ENCODE measurements around the gene ATP5PD. TPM values are rescaled to one million over a fixed set of nuclear protein-coding genes. Genes with fewer than 3 reads are reported as not detected.

ATP5PD gene
- total and polyA plus RNA-seq, 2 of the 13 experiments (the other 11 are each of a cell fraction or from before 2014, with no cell fraction given), result 158 to 428 TPM

DNA sequence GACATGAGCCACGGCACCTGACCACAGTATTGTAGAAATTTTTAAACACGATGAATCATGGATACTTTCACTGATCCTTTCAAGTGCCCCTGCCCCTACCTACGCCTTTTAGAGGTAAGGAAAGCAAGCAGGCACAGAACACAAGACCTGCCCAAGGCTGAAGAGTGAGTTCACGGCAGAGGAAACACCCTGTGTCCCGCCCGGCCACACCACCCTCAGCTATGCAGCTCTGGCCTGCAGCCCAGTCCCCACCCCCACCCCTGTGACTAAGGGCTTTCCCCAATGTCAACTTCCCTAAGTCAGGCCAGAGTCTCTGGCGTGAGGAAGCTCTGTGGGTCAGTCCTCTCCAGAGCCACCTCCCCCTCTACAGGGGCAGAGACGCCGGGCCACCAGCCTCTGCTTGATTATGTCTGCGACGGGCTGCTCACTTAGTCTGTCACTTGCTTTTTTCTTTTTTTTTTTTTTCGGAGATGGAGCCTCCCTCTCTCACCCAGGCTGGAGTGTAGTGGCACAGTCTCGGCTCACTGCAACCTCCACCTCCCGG, 49.4 kb upstream of the ATP5PD start (continued):
- no peak for TF ChIP-seq RELA (CRISPR knock-in tag; IDR thresholded peaks at IDR 0.05)
- no peak for TF ChIP-seq ZNF83 (CRISPR knock-in tag; IDR thresholded peaks at IDR 0.05; ENCODE audit: borderline replicate concordance)
- TF ChIP-seq ZNF891 (CRISPR knock-in tag; IDR thresholded peaks at IDR 0.05), result no peak
- TF ChIP-seq ZNF883 (CRISPR knock-in tag; IDR thresholded peaks at IDR 0.05; ENCODE audit: not compliant biosample characterization), result no peak
- peak; percentile 91 for TF ChIP-seq HMG20A (CRISPR knock-in tag; IDR thresholded peaks at IDR 0.05; ENCODE audit: borderline replicate concordance)
- no peak for TF ChIP-seq TCF7 (IDR thresholded peaks at IDR 0.05; ENCODE audit: low read depth)
- no peak for TF ChIP-seq ZNF569 (CRISPR knock-in tag; IDR thresholded peaks at IDR 0.05; ENCODE audit: borderline replicate concordance)
- TF ChIP-seq, protein P1, sequence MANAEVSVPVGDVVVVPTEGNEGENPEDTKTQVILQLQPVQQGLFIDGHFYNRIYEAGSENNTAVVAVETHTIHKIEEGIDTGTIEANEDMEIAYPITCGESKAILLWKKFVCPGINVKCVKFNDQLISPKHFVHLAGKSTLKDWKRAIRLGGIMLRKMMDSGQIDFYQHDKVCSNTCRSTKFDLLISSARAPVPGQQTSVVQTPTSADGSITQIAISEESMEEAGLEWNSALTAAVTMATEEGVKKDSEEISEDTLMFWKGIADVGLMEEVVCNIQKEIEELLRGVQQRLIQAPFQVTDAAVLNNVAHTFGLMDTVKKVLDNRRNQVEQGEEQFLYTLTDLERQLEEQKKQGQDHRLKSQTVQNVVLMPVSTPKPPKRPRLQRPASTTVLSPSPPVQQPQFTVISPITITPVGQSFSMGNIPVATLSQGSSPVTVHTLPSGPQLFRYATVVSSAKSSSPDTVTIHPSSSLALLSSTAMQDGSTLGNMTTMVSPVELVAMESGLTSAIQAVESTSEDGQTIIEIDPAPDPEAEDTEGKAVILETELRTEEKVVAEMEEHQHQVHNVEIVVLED (CRISPR knock-in tag; IDR thresholded peaks at IDR 0.05; ENCODE audit: borderline replicate concordance), result 0 out of 2 replicates have a peak, but pooled peaks have one; percentile 31
- TF ChIP-seq NFIB (CRISPR knock-in tag; IDR thresholded peaks at IDR 0.05; ENCODE audit: borderline replicate concordance), result no peak
- no peak for TF ChIP-seq ZNF564 (CRISPR knock-in tag; IDR thresholded peaks at IDR 0.05)
- TF ChIP-seq ZNF496 (CRISPR knock-in tag; IDR thresholded peaks at IDR 0.05; ENCODE audit: insufficient replicate concordance), result no peak
- TF ChIP-seq MAFF (IDR thresholded peaks at IDR 0.05; ENCODE audit: low read depth, low read length), result peak; percentile 57; the same call in 1 of the 2 replicates
- no peak for TF ChIP-seq ZNF354B (CRISPR knock-in tag; IDR thresholded peaks at IDR 0.05)
- no peak for TF ChIP-seq ZNF430 (CRISPR knock-in tag; IDR thresholded peaks at IDR 0.05)
- TF ChIP-seq ZNF230 (CRISPR knock-in tag; IDR thresholded peaks at IDR 0.05), result no peak
- TF ChIP-seq SCMH1 (CRISPR knock-in tag; IDR thresholded peaks at IDR 0.05; ENCODE audit: borderline replicate concordance), result no peak
- no peak for TF ChIP-seq KMT2A (CRISPR knock-in tag; IDR thresholded peaks at IDR 0.05)
- no peak for TF ChIP-seq ZNF224 (CRISPR knock-in tag; IDR thresholded peaks at IDR 0.05)
- TF ChIP-seq ZNF367 (CRISPR knock-in tag; IDR thresholded peaks at IDR 0.05; ENCODE audit: borderline replicate concordance), result no peak
- TF ChIP-seq, protein P2, sequence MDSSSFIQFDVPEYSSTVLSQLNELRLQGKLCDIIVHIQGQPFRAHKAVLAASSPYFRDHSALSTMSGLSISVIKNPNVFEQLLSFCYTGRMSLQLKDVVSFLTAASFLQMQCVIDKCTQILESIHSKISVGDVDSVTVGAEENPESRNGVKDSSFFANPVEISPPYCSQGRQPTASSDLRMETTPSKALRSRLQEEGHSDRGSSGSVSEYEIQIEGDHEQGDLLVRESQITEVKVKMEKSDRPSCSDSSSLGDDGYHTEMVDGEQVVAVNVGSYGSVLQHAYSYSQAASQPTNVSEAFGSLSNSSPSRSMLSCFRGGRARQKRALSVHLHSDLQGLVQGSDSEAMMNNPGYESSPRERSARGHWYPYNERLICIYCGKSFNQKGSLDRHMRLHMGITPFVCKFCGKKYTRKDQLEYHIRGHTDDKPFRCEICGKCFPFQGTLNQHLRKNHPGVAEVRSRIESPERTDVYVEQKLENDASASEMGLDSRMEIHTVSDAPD (CRISPR knock-in tag; IDR thresholded peaks at IDR 0.05), result no peak
- TF ChIP-seq, protein P3, sequence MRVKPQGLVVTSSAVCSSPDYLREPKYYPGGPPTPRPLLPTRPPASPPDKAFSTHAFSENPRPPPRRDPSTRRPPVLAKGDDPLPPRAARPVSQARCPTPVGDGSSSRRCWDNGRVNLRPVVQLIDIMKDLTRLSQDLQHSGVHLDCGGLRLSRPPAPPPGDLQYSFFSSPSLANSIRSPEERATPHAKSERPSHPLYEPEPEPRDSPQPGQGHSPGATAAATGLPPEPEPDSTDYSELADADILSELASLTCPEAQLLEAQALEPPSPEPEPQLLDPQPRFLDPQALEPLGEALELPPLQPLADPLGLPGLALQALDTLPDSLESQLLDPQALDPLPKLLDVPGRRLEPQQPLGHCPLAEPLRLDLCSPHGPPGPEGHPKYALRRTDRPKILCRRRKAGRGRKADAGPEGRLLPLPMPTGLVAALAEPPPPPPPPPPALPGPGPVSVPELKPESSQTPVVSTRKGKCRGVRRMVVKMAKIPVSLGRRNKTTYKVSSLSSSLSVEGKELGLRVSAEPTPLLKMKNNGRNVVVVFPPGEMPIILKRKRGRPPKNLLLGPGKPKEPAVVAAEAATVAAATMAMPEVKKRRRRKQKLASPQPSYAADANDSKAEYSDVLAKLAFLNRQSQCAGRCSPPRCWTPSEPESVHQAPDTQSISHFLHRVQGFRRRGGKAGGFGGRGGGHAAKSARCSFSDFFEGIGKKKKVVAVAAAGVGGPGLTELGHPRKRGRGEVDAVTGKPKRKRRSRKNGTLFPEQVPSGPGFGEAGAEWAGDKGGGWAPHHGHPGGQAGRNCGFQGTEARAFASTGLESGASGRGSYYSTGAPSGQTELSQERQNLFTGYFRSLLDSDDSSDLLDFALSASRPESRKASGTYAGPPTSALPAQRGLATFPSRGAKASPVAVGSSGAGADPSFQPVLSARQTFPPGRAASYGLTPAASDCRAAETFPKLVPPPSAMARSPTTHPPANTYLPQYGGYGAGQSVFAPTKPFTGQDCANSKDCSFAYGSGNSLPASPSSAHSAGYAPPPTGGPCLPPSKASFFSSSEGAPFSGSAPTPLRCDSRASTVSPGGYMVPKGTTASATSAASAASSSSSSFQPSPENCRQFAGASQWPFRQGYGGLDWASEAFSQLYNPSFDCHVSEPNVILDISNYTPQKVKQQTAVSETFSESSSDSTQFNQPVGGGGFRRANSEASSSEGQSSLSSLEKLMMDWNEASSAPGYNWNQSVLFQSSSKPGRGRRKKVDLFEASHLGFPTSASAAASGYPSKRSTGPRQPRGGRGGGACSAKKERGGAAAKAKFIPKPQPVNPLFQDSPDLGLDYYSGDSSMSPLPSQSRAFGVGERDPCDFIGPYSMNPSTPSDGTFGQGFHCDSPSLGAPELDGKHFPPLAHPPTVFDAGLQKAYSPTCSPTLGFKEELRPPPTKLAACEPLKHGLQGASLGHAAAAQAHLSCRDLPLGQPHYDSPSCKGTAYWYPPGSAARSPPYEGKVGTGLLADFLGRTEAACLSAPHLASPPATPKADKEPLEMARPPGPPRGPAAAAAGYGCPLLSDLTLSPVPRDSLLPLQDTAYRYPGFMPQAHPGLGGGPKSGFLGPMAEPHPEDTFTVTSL (CRISPR knock-in tag; IDR thresholded peaks at IDR 0.05; ENCODE audit: borderline replicate concordance), result no peak
- TF ChIP-seq REL (CRISPR knock-in tag; conservative IDR thresholded peaks at IDR 0.05), result no peak
- TF ChIP-seq ZNF674 (CRISPR knock-in tag; IDR thresholded peaks at IDR 0.05; ENCODE audit: low read depth), result no peak
